Measurements from ENCODE around the gene CRB2.

Gene CRB2

DNA sequence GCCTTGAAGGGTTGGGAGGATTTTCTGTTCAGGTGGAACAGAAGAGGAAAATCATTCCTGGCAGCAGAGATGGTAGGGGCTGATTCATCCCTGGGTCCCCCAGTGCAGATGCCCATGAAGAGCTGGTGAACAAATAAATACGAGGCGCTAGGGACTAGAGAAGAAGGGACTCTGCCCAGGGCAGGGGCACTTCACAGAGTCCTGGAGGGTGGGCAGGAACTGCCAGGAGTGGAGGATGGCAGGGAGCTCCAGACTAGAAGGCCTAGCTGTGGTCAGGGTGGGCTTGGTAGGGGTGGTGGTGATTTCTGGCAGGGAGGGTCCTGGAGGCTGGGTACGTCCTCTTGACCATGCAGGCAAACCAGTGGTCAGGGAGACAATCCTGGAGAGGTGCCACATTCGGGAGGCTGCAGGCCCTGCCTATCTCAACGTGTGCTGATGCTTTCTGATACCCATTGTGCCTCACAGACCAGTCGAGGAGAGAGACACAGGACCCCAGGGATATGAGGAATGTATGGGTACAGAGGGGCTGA lies 69.9 kb downstream of the CRB2 start:
- DNase-seq (ENCODE audit: low read depth, low spot score), result no peak
- H3K4me3 ChIP-seq (ENCODE audit: low read length), result no peak overlapping the region

DNA sequence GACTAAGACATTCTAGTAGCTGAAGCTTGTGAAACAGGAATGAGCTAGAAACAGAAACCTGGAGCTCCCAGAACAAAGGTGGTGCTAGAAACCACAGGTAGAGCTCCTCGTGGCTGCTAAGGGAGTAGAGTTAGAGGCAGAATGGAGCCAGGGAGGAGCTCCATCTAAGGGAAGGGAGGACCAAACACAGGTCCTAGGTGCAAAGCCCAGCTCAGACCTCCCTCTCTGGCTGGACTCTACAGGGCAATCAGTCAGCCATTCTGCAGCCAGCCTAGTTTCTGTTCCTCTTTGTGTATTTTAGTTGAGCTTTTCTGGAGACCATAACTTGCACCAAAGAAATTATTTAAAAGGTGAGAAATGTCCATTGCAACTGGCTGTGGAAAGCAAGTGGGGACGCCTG lies 70.4 kb downstream of the CRB2 start:
- no peak for DNase-seq (ENCODE audit: low read depth, low spot score)
- H3K4me3 ChIP-seq (ENCODE audit: low read length), result no peak overlapping the region
